Daoy (cell line): ENCODE data around the gene VAMP2. TPM values are rescaled to one million over a fixed set of nuclear protein-coding genes. Genes with fewer than 3 reads are reported as not detected.

Experiments used
- DNase-seq: peaks from one replicate; pipeline ENCODE4 v3.0.0-alpha.2; 2015; ENCODE audit warnings: low read depth
- total RNA-seq: library from RNA; depleted of rRNA; stranded (reverse); fragments of >200 nt; shearing (Covaris generic); gene quantifications from 2 replicates; pipeline ENCODE4 v1.2.3, GENCODE V29; 2014; rRNA removed

Gene VAMP2
- total RNA-seq = 2.7 and 3.5 TPM in 2 replicates

- peak; percentile 75 for DNase-seq
Measured at GRCh38 chr17:8162233-8162996, at the start of gene VAMP2. Gene VAMP2, minus strand, starts transcription at chr17:8162948. Its CDS starts 69 bp downstream, at chr17:8162879.

GRCh38 chr17:8210761-8211458 lies 48.2 kb upstream of the VAMP2 start:
- DNase-seq = no peak

- peak; percentile 96 for DNase-seq
Measured at GRCh38 chr17:8209907-8210760, 47.4 kb upstream of the VAMP2 start, which contains the start of gene AURKB. Gene AURKB, minus strand, starts transcription at chr17:8210575. Its CDS starts 351 bp downstream, at chr17:8210224.

- DNase-seq = no peak
Measured at GRCh38 chr17:8206536-8206935, 43.8 kb upstream of the VAMP2 start.

GRCh38 chr17:8204761-8205555 lies 42.2 kb upstream of the VAMP2 start:
- DNase-seq = no peak

- DNase-seq = peak; percentile 44
Measured at GRCh38 chr17:8192070-8192815, 29.5 kb upstream of the VAMP2 start.

GRCh38 chr17:8190506-8190905 lies 27.8 kb upstream of the VAMP2 start:
- no peak for DNase-seq

GRCh38 chr17:8189711-8190477 lies 27.1 kb upstream of the VAMP2 start, which contains the start of gene BORCS6:
Gene BORCS6, minus strand, starts transcription at chr17:8190180. Its CDS starts 40 bp downstream, at chr17:8190140.
- peak; percentile 97 for DNase-seq

- no peak for DNase-seq
Measured at GRCh38 chr17:8189041-8189710, 26.4 kb upstream of the VAMP2 start.

GRCh38 chr17:8188263-8188839 lies 25.6 kb upstream of the VAMP2 start:
- no peak for DNase-seq

- peak; percentile 96 for DNase-seq
Measured at GRCh38 chr17:8187517-8188262, 24.9 kb upstream of the VAMP2 start.

- DNase-seq = peak; percentile 92
Measured at GRCh38 chr17:8186787-8187516, 24.2 kb upstream of the VAMP2 start.

GRCh38 chr17:8186446-8186786 lies 23.7 kb upstream of the VAMP2 start:
- no peak for DNase-seq

- DNase-seq = peak; percentile 85
Measured at GRCh38 chr17:8185582-8186445, 23.1 kb upstream of the VAMP2 start.

- no peak for DNase-seq
Measured at GRCh38 chr17:8176998-8177731, 14.4 kb upstream of the VAMP2 start.
